Measurements from ENCODE around the gene PHLDA1.
"Not testable (repeated sequence)": the region's sequence is repeated elsewhere in the genome, so short reads cannot be mapped to it uniquely, and the experiment has no call there.

The PHLDA1 gene

DNA sequence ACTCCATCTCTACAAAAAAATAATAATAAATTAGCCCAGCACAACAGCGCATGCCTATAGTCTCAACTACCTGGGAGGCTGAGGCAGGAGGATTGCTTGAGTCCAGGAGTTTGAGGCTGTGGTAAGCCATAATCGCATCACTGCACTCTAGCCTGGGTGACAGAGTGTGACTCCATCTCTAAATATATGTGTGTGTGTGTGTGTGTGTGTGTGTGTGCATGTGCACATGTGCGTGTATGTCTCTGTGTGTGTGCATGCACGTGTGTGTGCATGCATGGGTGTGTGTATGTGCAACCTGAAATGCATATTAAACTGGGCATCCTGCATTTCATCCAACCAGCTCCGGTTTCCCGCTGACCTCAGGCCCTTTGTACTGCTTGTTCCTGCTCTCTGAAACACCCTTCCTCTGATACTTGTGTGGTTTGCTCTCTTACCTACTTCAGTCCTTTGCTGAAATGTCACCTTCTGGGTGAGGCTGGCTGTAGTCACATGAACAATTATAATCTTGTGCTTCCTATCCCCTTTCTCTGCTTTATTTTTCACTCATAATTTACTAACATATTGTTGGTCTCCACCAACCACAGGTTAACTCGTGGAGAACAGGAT, 46.9 kb downstream of the PHLDA1 start:
- no peak for DNase-seq

DNA sequence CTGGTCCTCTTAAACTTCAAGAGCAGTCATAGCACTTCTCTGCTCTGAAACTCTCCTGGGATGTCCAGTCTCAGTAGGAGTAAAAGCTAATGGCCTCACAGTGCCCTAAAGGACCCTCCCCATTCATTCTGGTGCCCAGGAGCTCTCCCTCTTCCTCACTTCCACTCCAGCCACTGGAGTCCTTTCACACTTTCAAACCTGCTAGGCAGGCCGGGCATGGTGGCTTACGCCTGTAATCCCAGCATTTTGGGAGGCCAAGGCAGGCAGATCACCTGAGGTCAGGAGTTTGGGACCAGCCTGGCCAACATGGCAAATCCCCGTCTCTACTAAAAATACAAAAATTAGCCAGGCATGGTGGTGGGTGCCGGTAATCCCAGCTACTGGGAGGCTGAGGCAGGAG, 47.7 kb downstream of the PHLDA1 start:
- DNase-seq = not testable (repeated sequence)

DNA sequence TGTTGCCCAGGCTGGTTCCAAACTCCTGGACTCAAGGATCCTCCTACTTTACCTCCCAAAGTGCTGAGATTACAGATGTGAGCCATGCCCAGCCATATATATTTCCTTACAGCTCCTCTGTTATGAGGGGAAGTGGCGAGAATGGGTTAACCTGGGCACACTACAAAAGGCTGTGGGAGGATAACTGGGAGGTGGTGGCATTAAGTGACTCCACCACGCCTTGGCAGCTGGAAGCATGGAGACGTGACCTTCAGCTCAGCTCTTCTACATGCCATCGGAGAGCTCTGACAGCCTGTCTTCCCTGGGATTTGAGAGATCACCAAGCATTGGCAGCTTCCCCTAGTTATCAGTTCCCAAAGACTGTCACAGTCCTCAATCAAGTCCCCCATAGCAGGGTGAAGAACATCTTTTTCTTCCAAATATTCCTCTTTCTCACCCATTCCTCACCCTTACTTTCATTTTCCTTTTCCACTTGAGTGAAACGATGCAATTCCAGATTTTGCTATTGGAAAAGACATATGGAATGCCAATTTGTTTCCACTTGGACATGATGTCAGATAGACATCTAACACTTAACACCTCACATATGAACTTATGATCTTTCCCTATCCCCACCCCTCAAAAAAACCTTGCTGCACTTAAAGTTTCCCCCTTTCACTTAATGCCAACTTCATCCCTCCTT, 48.5 kb downstream of the PHLDA1 start:
- DNase-seq = no peak

DNA sequence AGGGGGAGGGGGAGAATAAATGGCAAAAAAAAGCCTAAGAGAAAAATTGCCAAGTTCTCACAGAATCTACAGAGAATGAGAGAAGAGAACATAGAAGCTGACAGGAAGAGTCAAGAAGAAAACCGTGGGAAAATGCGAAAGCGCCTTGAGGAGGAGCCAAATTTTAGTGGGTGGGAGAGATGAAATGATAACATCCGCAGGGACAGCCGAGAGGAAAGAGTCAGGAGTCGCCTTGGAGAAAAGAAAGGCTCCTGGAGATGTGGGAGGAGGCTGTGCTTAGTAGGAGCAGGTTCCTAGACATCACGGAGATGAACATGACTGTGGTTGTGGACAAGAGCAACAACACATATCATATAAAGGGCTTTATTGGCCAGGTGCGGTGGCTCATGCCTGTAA, 49.4 kb downstream of the PHLDA1 start:
- DNase-seq = no peak

DNA sequence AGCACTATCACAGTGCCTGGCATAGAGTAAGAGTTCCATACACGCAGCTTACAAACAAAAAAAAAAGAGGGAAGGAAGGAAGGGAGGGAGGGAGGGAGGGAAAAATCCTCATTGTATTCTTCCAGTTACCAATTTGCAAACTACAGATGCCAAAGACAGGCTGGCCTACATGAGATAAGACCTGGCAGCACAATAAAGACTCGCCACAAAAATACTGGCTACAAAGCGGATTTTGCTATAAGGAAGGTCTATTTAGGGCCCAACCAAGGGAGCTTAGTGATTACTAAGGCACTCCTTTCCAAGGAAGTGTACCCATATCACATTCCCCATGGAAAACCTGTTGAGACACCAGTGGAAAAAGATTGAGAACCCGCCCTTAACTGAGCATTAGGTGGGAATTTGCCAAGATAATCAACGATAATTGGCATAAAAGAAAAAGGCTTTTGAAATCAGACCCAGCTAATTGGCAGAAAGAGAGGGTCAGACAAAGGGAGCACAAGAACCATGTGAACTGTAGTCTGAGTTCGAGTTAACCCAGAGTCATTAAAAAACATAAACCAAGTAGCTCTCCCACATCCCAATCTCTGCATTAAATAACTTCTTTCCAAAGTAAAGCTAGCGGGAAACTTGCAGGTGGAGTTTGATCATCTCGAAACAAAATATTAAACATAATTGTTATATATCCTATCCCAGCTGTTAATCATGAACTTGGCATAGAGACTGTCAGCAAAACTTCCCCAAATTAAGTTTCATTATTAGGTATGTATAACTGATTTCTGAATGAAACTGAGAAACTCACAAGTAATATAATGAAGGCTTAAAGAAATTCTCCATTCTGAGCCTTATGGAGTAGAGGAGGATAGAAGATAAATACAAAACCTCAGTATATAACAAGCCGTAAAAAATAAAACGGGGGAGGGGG, 50.1 kb downstream of the PHLDA1 start:
- no peak for DNase-seq

DNA sequence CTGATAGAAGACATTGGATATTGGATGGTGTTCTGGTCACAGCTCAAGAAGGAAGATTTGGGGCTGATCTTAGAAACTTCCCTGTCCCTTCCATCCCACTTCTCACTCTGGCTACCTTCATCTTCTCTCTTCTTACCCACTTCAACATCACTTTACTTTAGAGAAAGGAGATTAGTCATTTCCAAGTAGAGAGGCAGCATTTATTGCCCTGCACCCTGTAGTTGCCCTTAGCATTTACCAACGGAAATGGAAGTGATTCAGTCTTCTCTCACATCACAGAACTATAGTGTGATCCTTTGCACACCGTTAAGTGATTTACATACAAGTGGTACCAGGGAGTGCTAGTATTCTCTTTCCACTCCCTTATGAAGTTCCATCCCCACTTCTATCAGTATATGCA, 52.4 kb downstream of the PHLDA1 start:
- peak; percentile 62 for DNase-seq

DNA sequence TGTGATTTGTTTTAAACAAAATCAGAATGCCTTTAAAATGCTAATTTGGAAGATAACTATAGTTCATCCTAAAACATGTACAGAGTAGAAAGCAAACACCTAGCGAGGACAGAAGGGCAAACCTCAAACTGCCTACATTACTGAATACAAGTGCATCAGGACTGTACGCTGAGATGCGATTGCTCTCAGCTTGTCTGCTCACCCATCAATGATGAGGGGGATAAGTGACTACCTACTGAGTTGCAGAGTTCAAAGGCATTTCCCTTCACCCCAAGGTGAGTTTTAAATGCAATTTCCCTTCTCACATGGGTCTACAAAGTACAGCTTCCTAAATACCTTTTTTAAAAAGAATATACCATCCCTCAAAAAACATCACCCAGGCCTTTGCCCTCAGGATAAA, 52.9 kb downstream of the PHLDA1 start:
- peak; percentile 32 for DNase-seq

DNA sequence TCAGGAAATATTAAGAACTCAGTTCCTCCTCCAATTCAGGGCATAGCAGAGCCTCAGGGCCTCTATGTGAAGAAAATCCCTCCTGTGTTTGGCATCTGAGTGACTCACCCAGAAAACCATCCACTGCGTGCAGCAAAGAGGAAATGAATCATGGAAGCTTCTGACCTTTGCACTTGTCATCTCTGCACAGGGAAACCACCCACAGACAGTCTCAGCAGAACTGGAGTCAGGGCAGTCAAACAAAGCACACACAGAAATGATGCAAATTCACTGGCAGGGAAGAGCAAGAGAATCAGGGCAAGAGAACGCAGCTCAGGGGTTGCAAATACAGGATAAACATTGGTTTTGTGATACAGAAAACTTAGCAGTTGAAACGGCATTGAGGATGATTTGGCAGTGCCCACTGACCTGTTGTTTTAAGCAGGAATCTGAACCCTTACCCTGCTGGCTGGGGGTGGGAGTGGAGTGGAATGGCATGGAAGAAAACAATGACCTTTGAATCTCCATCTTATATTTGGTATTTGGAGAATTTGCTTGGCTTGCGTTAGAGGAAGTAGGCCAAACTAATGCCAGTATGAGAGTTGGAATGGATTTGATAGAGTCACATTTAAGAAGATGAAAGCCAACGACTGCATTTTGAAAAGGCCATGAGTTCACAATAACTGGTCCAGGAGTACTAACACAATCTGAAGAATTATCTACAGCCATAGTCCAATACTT, 53.5 kb downstream of the PHLDA1 start:
- DNase-seq = peak; percentile 87

DNA sequence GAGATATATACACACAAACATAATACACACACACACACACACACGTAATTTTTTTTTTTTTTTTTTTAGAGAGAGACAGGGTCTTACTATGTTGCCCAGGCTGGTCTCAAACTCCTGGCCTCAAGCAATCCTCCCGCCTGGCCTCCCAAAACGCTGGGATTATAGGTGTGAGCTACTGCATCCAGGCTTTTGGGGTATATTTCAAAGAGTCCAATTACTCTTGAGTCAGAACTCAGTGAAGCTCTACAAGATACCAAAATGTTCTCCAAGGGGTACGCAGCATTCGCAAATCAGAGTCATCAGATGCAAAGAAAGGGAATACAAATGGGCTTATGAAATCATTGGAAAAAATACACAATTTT, 54.0 kb downstream of the PHLDA1 start:
- no peak for DNase-seq

DNA sequence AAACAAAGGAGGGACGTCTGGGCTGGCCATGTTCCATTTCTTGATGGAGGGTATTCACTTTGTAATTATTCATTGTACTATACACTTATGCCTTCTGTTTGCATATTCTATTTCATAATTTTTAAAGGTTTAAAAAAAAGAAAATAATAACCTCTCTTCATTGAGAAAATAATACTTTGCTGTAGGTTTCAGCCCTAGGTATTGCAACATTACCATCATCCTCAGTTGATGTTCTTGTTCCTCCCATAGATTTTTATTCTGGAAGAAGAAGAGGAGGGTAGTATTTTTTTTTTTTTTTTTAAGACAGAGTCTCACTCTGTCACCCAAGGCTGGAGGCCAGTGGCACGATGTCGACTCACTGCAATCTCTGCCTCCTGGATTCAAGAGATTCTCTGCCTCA, 54.7 kb downstream of the PHLDA1 start:
- no peak for DNase-seq

DNA sequence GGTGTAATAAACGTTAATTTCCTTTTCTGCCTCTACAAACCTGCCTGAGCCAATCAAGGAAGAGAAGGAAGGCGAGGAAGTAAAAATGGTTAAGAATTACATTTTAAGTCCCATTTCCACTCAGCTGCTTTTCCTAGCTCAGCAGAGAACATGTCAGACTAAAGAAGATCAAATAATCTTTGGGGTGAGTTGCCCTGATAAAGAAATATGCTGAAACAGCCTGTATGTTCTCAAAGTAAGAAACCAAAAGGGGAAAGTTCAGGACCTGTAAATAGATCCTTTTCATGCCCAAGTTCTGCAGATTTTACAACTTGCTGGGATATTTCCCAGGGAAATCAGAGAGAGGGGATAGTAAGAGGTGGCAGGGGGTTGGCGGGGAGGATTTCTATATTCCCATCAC, 55.5 kb downstream of the PHLDA1 start:
- DNase-seq = no peak

DNA sequence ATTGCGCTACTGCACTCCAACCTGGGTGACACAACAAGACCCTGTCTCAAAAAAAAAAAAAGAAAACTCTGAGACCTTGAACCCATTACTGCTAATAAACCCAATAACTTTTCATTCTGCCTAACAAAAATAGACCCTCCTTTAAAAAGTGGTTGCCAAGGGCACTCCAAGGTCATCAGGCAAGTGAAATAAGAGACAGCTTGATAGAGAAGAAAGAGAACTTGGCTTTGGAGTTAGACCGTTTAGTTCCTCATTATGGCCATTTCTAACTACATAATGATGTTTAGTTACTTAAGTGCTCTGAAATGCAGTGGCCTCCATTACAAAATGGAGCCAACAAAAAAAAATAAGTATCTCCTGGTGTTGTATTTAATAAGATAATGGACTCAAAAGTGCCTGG, 55.9 kb downstream of the PHLDA1 start:
- DNase-seq = no peak

All from stimulated activated CD4-positive, alpha-beta T cell treated with anti-CD3 and anti-CD28 coated beads, Interleukin-4, amount 100 ng/mL, for 24 hours (primary cell).